Epithelial cell of proximal tubule (primary cell): Measurements from ENCODE around the gene PRSS38. TPM values are rescaled to one million over a fixed set of nuclear protein-coding genes. Genes with fewer than 3 reads are reported as not detected.
"Not testable (repeated sequence)": the region's sequence is repeated elsewhere in the genome, so short reads cannot be mapped to it uniquely, and the experiment has no call there.

Source experiments
- DNase-seq: peaks from one replicate; pipeline ENCODE4 v3.0.0-alpha.2; 2011; ENCODE audit warnings: low read depth
- H3K4me3 ChIP-seq: 2 replicates; pipeline ENCODE4 v1.5.1; 2011; ENCODE audit warnings: low read depth, mild to moderate bottlenecking, low read length
- total RNA-seq: library from RNA; depleted of rRNA; stranded (reverse); fragments of >200 nt; gene quantifications from 2 replicates; pipeline ENCODE4 v1.2.3, GENCODE V29; 2015
- TF ChIP-seq, protein P1 (sequence below): conservative IDR thresholded peaks from 2 replicates; pipeline ENCODE4 v1.5.1; 2012; ENCODE audit warnings: low read depth, mild to moderate bottlenecking, low read length

PRSS38 gene
- total RNA-seq, 1 donor from 2014 or later = not detected

- TF ChIP-seq, protein P1, sequence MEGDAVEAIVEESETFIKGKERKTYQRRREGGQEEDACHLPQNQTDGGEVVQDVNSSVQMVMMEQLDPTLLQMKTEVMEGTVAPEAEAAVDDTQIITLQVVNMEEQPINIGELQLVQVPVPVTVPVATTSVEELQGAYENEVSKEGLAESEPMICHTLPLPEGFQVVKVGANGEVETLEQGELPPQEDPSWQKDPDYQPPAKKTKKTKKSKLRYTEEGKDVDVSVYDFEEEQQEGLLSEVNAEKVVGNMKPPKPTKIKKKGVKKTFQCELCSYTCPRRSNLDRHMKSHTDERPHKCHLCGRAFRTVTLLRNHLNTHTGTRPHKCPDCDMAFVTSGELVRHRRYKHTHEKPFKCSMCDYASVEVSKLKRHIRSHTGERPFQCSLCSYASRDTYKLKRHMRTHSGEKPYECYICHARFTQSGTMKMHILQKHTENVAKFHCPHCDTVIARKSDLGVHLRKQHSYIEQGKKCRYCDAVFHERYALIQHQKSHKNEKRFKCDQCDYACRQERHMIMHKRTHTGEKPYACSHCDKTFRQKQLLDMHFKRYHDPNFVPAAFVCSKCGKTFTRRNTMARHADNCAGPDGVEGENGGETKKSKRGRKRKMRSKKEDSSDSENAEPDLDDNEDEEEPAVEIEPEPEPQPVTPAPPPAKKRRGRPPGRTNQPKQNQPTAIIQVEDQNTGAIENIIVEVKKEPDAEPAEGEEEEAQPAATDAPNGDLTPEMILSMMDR = no peak
- DNase-seq = no peak
- H3K4me3 ChIP-seq = no peak overlapping the region
Observed at GRCh38 chr1:227844320-227845146, 29.1 kb downstream of the PRSS38 start.

GRCh38 chr1:227845147-227845458, 29.6 kb downstream of the PRSS38 start:
- TF ChIP-seq, protein P1 = no peak
- H3K4me3 ChIP-seq = no peak overlapping the region
- DNase-seq = no peak

DNA sequence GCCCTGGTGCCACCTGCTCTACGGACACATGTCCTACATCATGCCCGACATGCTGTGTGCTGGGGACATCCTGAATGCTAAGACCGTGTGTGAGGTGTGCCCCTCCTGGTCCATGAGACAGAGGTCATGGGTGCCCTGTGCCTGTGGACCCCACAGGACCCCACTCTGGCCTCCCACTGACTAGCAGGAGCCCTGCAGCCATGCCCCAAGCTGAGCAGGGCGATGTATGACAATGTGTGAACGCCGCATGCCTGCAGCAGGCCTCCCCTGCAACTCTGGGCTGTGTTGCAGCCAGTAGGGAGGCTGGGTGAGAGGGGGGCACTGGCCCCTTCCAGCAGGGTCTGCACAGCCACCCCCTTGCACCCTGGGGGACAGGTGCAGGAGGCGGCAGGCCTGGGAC, 30.0 kb downstream of the PRSS38 start:
- no peak for DNase-seq
- TF ChIP-seq, protein P1 = no peak
- H3K4me3 ChIP-seq = no peak overlapping the region

- H3K4me3 ChIP-seq = no peak overlapping the region
- no peak for DNase-seq
- TF ChIP-seq, protein P1 = no peak
Observed at GRCh38 chr1:227846265-227846858, 30.9 kb downstream of the PRSS38 start.

DNA sequence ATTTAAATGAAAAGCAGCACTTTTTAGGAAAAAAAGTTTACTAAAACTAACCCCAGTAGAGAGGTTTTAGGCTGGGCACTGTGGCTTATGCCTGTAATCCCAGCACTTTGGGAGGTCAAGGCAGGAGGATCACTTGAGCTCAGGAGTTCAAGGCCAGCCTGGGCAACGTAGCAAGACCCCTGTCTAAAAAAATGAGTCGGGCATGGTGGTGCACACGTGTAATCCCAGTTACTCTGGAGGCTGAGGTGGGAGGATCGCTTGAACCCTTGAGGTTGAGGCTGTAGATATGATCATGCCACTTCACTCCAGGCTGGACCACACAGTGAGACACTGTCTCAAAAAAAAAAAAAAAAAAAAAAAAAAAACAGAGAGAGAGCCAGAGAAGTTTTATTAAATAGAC, 31.6 kb downstream of the PRSS38 start:
- DNase-seq, H3K4me3 ChIP-seq: not testable (repeated sequence)

GRCh38 chr1:227848430-227848932, 33.0 kb downstream of the PRSS38 start:
- H3K4me3 ChIP-seq = no peak overlapping the region
- DNase-seq = no peak
- TF ChIP-seq, protein P1 = no peak

DNA sequence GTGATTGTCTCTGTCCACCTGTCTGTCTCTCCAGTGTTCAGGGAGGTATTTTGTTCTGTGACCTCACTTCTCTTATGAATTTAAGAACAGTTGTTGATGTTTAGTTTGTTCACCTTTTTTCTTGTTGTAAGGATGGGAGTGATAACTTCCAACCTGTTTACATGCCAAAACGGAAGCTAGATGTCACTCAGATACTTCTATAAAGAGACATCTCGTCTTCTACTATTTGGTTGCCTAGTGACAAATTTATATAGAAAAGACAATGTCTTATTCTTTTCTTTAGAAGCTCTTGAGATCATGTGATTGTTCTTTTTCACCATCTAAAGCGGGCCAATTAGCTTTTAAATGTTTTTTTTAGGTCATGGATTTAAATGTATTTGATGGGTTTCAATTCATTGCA, 33.8 kb downstream of the PRSS38 start:
- DNase-seq = no peak
- H3K4me3 ChIP-seq = no peak overlapping the region
- TF ChIP-seq, protein P1 = no peak
